ENCODE results near the gene ALKBH5. TPM values are rescaled to one million over a fixed set of nuclear protein-coding genes. Genes with fewer than 3 reads are reported as not detected.
"Not testable (repeated sequence)": the region's sequence is repeated elsewhere in the genome, so short reads cannot be mapped to it uniquely, and the experiment has no call there.

The ALKBH5 gene
- total and polyA plus RNA-seq, 2 of the 8 experiments (the other 6 are each of a cell fraction or from before 2014, with no cell fraction given), result 63.7 to 86.4 TPM

DNA sequence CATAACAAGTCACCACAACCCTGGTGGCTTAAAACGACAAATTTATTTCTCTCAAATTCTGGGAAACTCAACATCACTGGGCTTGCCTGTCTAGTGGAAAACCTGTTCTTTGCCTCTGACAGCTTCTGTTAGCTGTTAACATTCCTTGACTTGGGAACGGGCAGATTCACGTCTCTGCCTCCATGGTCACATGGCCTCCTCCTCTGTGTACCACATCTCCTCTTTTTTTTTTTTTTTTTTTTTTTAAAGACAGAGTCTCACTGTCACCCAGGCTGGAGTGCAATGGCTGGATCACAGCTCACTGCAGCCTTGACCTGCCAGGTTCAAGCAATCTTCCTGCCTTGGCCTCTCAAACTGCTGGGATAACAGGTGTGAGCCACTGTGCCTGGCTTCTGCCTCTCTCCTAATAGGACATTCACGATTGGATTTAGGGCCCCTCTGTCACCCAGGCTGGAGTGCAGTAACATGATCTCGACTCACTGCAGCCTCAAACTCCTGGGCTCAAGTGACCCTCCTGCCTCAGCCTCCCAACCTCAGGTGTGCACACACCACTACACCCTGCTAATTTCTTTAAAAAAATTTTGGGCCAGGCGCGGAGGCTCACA lies 30.1 kb downstream of the ALKBH5 start (continued):
- TF ChIP-seq FOSL1 (IDR thresholded peaks at IDR 0.05; ENCODE audit: insufficient read depth, low read depth, low read length), result no peak
- TF ChIP-seq CREB1 (IDR thresholded peaks at IDR 0.05), result no peak
- TF ChIP-seq, protein P1, sequence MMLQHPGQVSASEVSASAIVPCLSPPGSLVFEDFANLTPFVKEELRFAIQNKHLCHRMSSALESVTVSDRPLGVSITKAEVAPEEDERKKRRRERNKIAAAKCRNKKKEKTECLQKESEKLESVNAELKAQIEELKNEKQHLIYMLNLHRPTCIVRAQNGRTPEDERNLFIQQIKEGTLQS (IDR thresholded peaks at IDR 0.05; ENCODE audit: insufficient read depth, low read depth, low read length), result no peak

DNA sequence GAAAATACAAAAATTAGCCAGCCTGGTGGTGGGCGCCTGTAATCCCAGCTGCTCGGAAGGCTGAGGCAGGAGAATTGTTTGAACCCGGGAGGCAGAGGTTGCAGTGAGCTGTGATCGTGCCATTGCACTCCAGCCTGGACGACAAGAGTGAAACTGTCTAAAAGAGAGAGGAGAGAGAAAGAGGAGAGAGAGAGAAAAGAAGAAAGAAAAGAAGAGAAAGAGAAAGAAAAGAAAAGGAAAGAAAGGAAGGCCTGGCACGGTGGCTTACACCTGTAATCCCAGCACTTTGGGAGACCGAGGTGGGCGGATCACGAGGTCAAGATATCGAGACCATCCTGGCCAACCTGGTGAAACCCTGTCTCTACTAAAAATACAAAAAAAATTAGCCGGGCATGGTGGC lies 33.3 kb downstream of the ALKBH5 start:
- not testable (repeated sequence) for H4K20me1 ChIP-seq (replicated peaks in 1 of 2; ENCODE audit: control insufficient read depth in 1 of 2, insufficient read depth in 2 of 2, low read length in 2 of 2); H2BK15ac ChIP-seq (ENCODE audit: low read length); H3K79me1 ChIP-seq (ENCODE audit: low read depth, low read length); H2BK12ac ChIP-seq (ENCODE audit: low read depth, low read length); H4K5ac ChIP-seq (ENCODE audit: insufficient read length, low read depth, low read length); H3K27me3 ChIP-seq (replicated peaks in 1 of 4; ENCODE audit: control insufficient read depth in 3 of 4, extremely low read depth in 1 of 4, insufficient read depth in 3 of 4, low read length in 3 of 4); H3K4me3 ChIP-seq (ENCODE audit: extremely low read depth in 1 of 4, insufficient read depth in 2 of 4, low read depth in 3 of 4, low read length in 4 of 4); H3K23me2 ChIP-seq (ENCODE audit: low read depth, low read length); FAIRE-seq; H3K4me2 ChIP-seq (ENCODE audit: insufficient read depth in 1 of 2, low read depth in 2 of 2, low read length in 2 of 2); H3K79me2 ChIP-seq (ENCODE audit: control insufficient read depth in 1 of 2, insufficient read depth in 2 of 2, low read length in 2 of 2); H2AFZ ChIP-seq (ENCODE audit: low read length); H2BK120ac ChIP-seq (replicated peaks; ENCODE audit: low read depth, low read length); H3K9me3 ChIP-seq (ENCODE audit: insufficient read depth in 2 of 2, low read depth in 1 of 2, low read length in 1 of 2); H4K91ac ChIP-seq (replicated peaks; ENCODE audit: insufficient read length, low read length); H2AK5ac ChIP-seq (ENCODE audit: low read depth, low read length); H3K23ac ChIP-seq (ENCODE audit: insufficient read length); H3K4ac ChIP-seq (replicated peaks; ENCODE audit: insufficient read length, low read depth, low read length); H3K4me1 ChIP-seq (replicated peaks in 1 of 4; ENCODE audit: control insufficient read depth in 3 of 4, insufficient read depth in 4 of 4, low read length in 3 of 4); H3K27ac ChIP-seq (ENCODE audit: low read depth, low read length); H4K8ac ChIP-seq (ENCODE audit: extremely low read depth, insufficient read depth, low read length); H3K56ac ChIP-seq (replicated peaks; ENCODE audit: insufficient read length, low read depth, low read length); H2BK5ac ChIP-seq (ENCODE audit: low read depth, low read length); DNase-seq (ENCODE audit: low read depth in 1 of 2, low spot score in 2 of 2); H2BK20ac ChIP-seq (ENCODE audit: low read length); H3K18ac ChIP-seq (ENCODE audit: extremely low read depth, low read length); H3K14ac ChIP-seq (ENCODE audit: insufficient read length); H3K9ac ChIP-seq (replicated peaks in 1 of 4; ENCODE audit: extremely low read depth in 1 of 4, low read depth in 3 of 4, low read length in 3 of 4); H3K36me3 ChIP-seq (ENCODE audit: control insufficient read depth in 2 of 4, insufficient read depth in 4 of 4, low read length in 3 of 4)
- CTCF ChIA-PET (ENCODE audit: partially characterized antibody), result interaction anchor here (0.6 to 11.4 kb wide), 23 partner anchors 8 to 106 kb away, joined by 3 to 76 read pairs (median 6); partner anchors contain the start of genes LLGL1 and TOP3A
- WGBS, 2 experiments (ENCODE audit: extremely low coverage in 1 of 2, insufficient coverage in 1 of 2, insufficient read length in 1 of 2, insufficient replicate concordance in 2 of 2, low coverage in 1 of 2, low lambda C conversion rate in 2 of 2, missing lambda C conversion rate in 1 of 2), result 91% methylated on average over 11 of the region's 11 CpGs; no CpG with 5 or more reads in 1 of the 2 experiments
- POLR2A ChIA-PET (ENCODE audit: partially characterized antibody), result interaction anchor here (1.0 to 2.0 kb wide), 5 partner anchors 26 to 115 kb away, joined by 3 to 8 read pairs (median 5); partner anchors contain the start of genes ALKBH5 and MIEF2
